Activated CD8-positive, alpha-beta memory T cell treated with anti-CD3 and anti-CD28 coated beads for 48 hours (primary cell): Measurements from ENCODE around the gene RTN1.
"Not testable (repeated sequence)": the region's sequence is repeated elsewhere in the genome, so short reads cannot be mapped to it uniquely, and the experiment has no call there.

Experiments
- DNase-seq, 3 experiments: peaks; one replicate each; pipeline ENCODE4 v3.0.0-alpha.2; 2020; ENCODE audit warnings: low read depth in 2 of 3, low spot score in 2 of 3

The RTN1 gene

DNA sequence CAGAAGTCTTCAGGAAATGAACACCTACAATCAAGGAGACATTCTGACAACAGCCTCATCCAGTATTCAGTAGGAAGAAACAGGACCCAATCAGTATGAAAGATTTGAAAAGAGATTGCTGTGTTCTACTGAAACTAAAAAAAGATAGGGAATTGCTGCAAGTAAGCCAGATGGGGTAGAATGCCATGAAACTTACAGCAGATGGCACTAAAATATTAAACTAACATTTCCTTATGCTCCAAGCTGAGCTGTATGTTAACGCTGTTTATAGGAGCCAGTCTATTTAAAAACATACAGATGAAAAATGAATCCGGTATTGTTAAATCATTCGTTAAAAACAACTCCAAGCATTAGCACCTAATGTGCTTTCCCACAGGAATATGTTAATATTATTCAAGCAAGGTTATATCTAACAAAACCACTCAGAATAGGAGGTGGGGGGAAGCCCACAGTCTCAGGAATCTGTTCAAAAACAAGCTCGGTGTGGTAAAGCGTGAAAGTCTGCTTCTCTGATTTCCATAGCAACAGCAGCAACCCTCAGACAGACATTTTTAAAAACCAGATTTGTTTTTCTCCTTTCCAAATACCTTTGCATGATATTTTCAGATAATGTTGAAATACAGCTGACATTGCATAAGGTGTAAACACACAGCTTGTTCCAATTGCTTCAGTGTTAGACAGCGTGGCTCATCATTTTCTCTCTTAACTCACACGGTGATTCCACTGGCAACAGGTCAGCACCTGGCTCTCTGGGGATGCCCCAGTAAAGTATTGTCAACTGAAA lies 162.6 kb downstream of the RTN1 start:
- DNase-seq, result no peak

DNA sequence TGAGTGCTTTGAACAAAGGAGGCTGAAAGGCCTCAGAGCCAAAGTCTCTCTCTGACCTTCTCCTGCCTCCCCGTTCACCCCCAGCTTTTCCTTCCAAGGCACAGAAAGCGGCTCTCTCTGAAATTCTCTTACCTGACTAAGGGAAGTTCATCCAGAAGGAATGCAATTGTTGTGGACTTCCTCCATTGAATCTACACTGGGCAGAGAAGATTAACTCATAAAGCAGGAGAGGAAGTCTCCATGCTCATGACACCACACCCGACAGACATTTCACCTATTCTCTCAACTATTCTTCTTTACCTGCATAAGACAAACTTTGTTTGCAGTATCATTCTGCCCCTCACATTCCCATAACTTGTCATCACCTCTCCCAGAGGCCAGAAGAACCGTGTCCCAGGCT lies 164.7 kb downstream of the RTN1 start:
- no peak for DNase-seq

GRCh38 chr14:59705245-59705644 lies 165.3 kb downstream of the RTN1 start:
- no peak for DNase-seq

DNA sequence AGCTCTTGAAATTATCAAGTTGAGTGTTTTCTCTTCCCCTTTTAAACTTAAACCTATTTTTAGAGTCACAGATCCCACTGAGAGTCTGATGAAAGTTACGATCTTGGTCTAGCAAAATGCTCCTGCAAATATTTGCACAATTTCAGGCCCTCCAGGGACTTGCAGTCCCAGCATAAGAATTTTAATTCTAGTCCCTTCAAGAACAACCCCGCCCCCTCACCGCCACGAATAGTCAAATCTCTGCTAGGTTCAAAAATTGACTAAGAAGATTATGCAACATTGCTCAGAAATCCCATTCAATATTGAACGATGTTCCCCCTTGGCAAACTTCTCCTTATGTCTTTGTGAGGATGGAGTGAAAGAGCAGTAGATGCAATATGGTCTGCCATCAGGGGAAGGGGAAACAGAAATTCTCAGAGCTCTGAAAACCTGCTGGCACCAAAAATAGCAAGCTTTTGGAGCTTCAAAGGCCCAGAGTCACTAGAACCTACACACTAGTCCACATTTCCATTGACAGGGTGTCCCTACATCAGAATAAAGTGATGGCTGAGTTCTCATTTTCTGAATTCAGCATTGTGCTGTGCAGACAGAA lies 166.4 kb downstream of the RTN1 start:
- no peak for DNase-seq

- DNase-seq, result no peak
These were observed 171.1 kb downstream of the RTN1 start for GRCh38 chr14:59699442-59699841.

GRCh38 chr14:59698793-59699192 lies 171.8 kb downstream of the RTN1 start:
- DNase-seq, result no peak

DNA sequence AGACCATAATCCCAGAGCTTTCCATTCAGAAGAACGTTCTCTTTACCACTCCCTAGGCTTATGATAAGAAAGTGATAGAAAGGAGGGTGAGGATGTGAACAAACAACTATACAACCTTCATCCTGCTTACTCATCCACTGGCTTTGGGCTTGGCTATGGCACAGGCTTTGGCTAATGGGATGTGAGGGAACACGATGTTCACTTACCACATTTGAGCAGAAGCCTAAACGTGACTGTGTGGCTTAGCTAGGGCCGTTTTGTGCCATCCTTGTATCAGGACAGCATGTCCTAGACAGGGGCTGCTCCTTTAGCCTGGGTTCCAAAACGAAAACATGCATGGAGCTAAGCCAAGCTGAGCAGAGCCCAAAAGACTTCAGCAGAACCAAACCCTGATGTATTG lies 175.4 kb downstream of the RTN1 start:
- DNase-seq, result no peak

DNA sequence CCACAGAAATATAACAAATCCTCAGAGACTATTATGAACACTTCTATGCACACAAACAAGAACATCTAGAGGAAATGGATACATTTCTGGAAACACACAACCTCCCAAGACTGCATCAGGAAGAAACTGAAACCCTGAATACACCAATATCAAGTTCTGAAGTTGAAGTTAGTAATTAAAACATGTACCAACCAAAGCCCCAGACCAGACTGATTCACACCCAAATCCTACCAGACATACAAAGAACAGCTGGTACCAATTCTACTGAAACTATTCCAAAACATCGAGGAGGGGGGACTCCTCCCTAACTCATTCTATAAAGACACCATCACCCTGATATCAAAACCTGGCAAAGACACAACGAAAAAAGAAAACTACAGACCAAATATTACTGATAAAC lies 179.3 kb downstream of the RTN1 start:
- DNase-seq, result no peak

- no peak for DNase-seq
These were observed 180.2 kb downstream of the RTN1 start for GRCh38 chr14:59690426-59690825.

DNA sequence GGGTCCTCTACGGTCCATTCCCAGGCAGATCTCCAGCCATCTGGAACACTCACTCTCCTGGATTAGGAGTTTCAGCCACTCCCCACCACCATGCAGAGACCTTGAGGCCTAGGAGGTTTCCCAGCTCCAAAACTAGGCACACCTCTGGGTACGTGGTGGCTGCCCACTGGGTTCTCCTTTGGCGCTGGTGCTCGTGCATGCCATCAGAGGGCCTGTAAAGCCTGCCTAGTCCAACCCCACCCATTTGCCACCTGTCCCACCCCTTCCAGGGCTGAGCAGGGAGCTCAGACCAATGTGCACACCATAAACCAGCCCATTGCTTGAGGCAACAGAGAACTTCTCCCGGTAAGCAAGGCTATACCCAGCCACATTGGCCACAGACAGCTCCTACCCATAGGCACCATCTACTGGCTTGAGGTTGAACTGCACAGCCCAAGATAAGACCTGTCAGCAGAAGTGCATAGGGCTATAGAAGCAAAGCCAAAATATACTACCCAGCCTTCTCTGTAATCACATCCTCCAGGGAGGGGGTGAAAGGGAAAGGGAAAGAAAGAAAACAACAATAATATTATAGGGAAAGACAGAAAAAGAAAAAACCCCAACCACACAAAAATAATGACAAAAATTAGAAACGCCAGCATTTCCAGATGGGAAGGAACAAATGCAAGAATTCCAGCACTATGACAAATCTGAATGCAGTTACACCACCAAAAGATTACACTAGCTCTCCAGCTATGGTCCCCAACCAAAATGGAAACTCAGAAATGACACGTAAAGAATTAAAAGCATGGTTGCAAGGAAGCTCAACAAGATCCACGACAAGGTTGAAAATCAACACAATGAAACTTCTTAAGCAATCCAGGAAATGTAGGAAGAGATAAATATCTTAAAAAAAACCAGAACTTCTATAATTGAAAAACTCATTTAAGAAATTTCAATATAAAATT lies 182.1 kb downstream of the RTN1 start:
- no peak for DNase-seq

- no peak for DNase-seq
These were observed 182.9 kb downstream of the RTN1 start for GRCh38 chr14:59687663-59688062.

- no peak for DNase-seq
These were observed 190.7 kb downstream of the RTN1 start for GRCh38 chr14:59679872-59680271.

DNA sequence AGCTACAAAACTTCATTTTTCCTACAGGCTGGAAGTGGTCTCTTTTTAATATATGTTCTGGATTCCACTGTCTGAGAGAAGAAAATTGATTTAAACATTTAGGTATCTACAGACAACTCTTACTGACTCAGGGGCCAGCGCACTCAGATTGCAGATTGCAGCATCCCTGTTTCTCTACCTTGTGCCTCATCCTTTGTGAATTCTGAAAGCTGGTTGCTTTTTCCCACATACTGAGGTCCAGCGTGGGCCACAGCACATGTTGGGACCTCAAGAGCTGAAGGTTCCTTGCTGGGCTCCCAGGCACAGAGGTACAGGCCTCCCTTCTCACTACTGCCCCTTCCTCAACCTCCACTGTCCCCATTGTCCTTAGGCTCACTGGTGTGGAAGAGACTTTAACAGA lies 192.2 kb downstream of the RTN1 start:
- DNase-seq, result no peak

DNA sequence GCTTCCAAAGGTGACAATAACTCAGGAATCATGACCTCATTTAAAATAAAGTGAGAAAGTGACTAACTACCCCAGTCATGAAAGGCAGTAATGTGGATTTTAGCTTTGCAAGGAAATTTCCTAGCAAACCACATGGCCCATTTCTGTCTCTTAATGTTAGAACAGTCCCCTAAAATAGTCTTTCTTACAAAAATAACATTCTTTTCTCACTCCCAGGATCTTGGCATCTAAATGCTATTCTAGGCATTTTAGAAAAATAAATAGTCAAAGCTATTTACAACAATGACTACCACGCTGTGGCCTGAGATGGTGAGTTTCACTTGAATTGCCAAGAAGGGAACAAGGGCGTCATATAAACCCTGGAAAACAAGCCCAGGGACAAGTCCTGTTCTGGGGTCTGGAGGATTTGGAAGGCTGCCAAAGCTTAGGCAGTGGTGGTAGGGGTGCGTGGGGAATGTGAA lies 192.8 kb downstream of the RTN1 start:
- no peak for DNase-seq

DNA sequence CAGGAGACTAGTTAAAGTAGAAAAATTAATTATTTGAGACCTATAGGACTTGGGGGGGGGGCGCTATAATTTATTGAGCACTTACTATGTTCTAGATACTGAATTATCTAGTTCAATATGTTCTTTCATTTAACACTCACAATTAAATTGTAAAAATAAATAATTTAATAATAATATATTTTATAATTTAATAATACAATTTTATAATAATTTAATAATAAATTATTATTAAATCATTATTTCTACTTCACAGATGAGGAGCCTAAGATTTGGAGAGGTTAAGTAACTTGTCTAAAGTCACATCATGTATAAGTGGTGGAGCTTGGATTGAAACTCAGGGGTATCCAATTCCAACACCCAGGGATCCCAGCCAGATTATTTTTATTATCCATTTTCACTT lies 195.2 kb downstream of the RTN1 start:
- no peak for DNase-seq

DNA sequence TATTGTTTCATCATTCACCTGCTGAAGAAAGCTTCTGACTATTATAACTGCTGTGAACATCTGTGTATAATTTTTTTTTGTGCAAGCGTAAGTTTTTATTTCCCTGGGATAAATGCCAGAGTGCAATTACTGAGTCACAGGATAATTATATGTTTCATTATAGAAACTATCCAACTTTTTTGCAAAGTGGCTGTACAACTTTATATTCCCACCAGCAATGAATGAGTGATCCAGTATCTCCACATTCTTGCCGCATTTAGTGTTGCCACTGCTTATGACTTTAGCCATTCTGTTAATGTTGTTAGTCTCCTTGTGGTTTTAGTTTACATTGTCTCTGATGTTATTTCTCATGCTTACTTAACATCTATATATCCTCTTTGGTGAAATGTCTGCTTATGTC lies 205.8 kb downstream of the RTN1 start:
- no peak for DNase-seq

DNA sequence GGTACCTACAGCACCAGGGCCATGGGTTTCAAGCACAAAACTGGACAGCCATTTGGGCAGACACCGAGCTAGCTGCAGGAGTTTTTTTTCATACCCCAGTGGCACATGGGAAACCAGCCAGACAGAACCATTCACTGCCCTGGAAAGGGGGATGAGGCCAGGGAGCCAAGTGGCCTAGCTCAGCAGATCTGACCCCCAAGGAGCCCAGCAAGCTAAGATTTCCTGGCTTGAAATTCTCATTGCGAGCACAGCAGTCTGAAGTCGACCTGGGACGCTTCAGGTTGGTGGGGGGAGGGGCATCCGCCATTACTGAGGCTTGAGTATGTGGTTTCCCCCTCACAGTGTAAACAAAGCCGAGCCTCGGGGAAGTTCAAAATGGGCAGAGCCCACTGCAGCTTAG lies 212.8 kb downstream of the RTN1 start:
- DNase-seq, result no peak

- DNase-seq, result no peak
These were observed 214.1 kb downstream of the RTN1 start for GRCh38 chr14:59656473-59656872.

GRCh38 chr14:59654131-59654530 lies 216.4 kb downstream of the RTN1 start:
- not testable (repeated sequence) for DNase-seq

- DNase-seq, result not testable (repeated sequence)
These were observed 223.7 kb downstream of the RTN1 start for GRCh38 chr14:59646832-59647231.

- no peak for DNase-seq
These were observed 231.7 kb downstream of the RTN1 start for GRCh38 chr14:59638885-59639284.

DNA sequence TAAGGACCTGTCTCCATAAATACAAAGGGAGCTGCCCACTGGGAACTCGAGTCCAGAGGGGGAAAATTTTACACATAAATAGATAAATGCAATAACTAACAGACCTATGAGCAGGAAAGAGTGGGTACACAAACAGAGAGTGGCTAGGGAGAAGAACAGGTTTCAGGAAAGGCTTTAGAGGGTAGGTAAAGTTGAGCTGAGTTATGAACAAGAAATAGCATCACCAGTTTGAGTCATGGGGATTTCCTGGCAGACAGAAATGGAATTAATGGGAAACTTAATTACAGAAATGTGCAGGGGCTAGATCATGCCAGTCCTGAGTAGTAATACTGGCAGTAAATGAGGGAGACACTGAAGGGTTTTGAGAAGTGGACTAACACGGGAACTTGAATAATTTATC lies 236.0 kb downstream of the RTN1 start:
- DNase-seq, result no peak
